GM12878 (cell line): ENCODE results near the gene MZB1. TPM values are rescaled to one million over a fixed set of nuclear protein-coding genes. Genes with fewer than 3 reads are reported as not detected.

Experiments used
- CEBPB ChIP-seq, 2 experiments: fragments of 150-350 bp in 1 of 2; IDR thresholded peaks; 2 replicates each; pipeline ENCODE4 v1.6.1; 2012 to 2014; ENCODE audit warnings: low read depth in 2 of 2, low read length in 2 of 2, borderline replicate concordance in 1 of 2, inconsistent platforms in 1 of 2
- CREB1 ChIP-seq: IDR thresholded peaks from 2 replicates; pipeline ENCODE4 v1.6.1; 2012; ENCODE audit warnings: low read depth, mild to moderate bottlenecking, inconsistent platforms
- E2F8 ChIP-seq: fragments of 450-650 bp; IDR thresholded peaks from 2 replicates; pipeline ENCODE4 v1.6.1; 2018; ENCODE audit warnings: mild to moderate bottlenecking, low read depth, moderate library complexity; ENCODE audit not compliant: partially characterized antibody
- FOS ChIP-seq: IDR thresholded peaks from 3 replicates; pipeline ENCODE4 v1.6.1; 2011; ENCODE audit warnings: borderline replicate concordance; ENCODE audit not compliant: insufficient read length; ENCODE audit errors: extremely low read depth
- HDAC6 ChIP-seq: fragments of 200-600 bp; sonication (generic); IDR thresholded peaks from one replicate; pipeline ENCODE4 v1.8.0; 2017; ENCODE audit warnings: antibody characterized with exemption; ENCODE audit not compliant: unreplicated experiment
- HSF1 ChIP-seq: fragments of 150-350 bp; IDR thresholded peaks from 2 replicates; pipeline ENCODE4 v1.6.1; 2014; ENCODE audit warnings: mild to moderate bottlenecking, low read depth, low read length
- MYB ChIP-seq: fragments of 150-350 bp; IDR thresholded peaks from 2 replicates; pipeline ENCODE4 v1.6.1; 2014; ENCODE audit warnings: mild to moderate bottlenecking, low read depth, low read length, borderline replicate concordance
- MYC ChIP-seq: IDR thresholded peaks from 2 replicates; pipeline ENCODE4 v1.6.1; 2011; ENCODE audit warnings: mild to moderate bottlenecking, low read length, moderate library complexity, inconsistent platforms; ENCODE audit not compliant: insufficient read depth, insufficient replicate concordance, insufficient read length, severe bottlenecking
- NBN ChIP-seq: fragments of 450-650 bp; IDR thresholded peaks from 2 replicates; pipeline ENCODE4 v1.6.1; 2016
- PKNOX1 ChIP-seq: fragments of 450-650 bp; IDR thresholded peaks from 2 replicates; pipeline ENCODE4 v1.6.1; 2016; ENCODE audit warnings: mild to moderate bottlenecking
- RBBP5 ChIP-seq: fragments of 200-600 bp; sonication (generic); conservative IDR thresholded peaks from 2 replicates; pipeline ENCODE4 v1.6.1; 2016
- RUNX3 ChIP-seq: IDR thresholded peaks from 2 replicates; pipeline ENCODE4 v1.6.1; 2012; ENCODE audit warnings: low read length, inconsistent platforms
- SIX5 ChIP-seq: IDR thresholded peaks from 2 replicates; pipeline ENCODE4 v1.6.1; 2011; ENCODE audit warnings: mild to moderate bottlenecking, low read depth, low read length, moderate library complexity; ENCODE audit not compliant: severe bottlenecking
- YBX1 ChIP-seq: fragments of 450-650 bp; IDR thresholded peaks from 2 replicates; pipeline ENCODE4 v1.6.1; 2016; ENCODE audit warnings: antibody characterized with exemption
- ZZZ3 ChIP-seq: IDR thresholded peaks from 2 replicates; pipeline ENCODE4 v1.6.1; 2011; ENCODE audit warnings: low read depth; ENCODE audit not compliant: control insufficient read depth, insufficient read length
- polyA plus RNA-seq, 11 experiments: library from polyadenylated mRNA; depleted of rRNA in 4 of 11; unstranded in 6 of 11; stranded (reverse) in 5 of 11; fragments of >200 nt; fragmentation: Nextera tagmentation in 4 of 11; fragmentation: Illumina TruSeq in 1 of 11; extraction: Ambion mirVana in 4 of 11; extraction: Trizol in 1 of 11; gene quantifications; 1 replicate in 1 of 11; 2 replicates in 10 of 11; pipeline versions ENCODE4 v1.2.1 to v1.2.3, GENCODE V29; 2011 to 2016; ENCODE audit warnings: inconsistent platforms in 2 of 11, missing spikeins in 2 of 11, low read depth in 1 of 11
- total RNA-seq, 4 experiments: library from RNA; depleted of rRNA in 3 of 4; stranded (reverse); fragments of >200 nt in 3 of 4; fragmentation: Illumina TruSeq in 1 of 4; extraction: Trizol in 1 of 4; gene quantifications; 2 replicates each; pipeline versions ENCODE4 v1.2.1 to v1.2.3, GENCODE V29; 2013 to 2021
- TF ChIP-seq, protein P1 (sequence below): IDR thresholded peaks from 2 replicates; pipeline ENCODE4 v1.6.1; 2012; ENCODE audit warnings: low read depth, low read length, improper control_type of control experiment
- TF ChIP-seq, protein P2 (sequence below): fragments of 150-350 bp; IDR thresholded peaks from 2 replicates; pipeline ENCODE4 v1.6.1; 2016; ENCODE audit warnings: low read depth, low read length
- TF ChIP-seq, protein P3 (sequence below): fragments of 450-650 bp; conservative IDR thresholded peaks from 2 replicates; pipeline ENCODE4 v1.6.1; 2017; ENCODE audit warnings: mild to moderate bottlenecking, moderate library complexity

Gene MZB1
- total and polyA plus RNA-seq, 10 of the 15 experiments (the other 5 are each of a cell fraction or from before 2014, with no cell fraction given) = 19.3 to 406 (median 188) TPM

DNA sequence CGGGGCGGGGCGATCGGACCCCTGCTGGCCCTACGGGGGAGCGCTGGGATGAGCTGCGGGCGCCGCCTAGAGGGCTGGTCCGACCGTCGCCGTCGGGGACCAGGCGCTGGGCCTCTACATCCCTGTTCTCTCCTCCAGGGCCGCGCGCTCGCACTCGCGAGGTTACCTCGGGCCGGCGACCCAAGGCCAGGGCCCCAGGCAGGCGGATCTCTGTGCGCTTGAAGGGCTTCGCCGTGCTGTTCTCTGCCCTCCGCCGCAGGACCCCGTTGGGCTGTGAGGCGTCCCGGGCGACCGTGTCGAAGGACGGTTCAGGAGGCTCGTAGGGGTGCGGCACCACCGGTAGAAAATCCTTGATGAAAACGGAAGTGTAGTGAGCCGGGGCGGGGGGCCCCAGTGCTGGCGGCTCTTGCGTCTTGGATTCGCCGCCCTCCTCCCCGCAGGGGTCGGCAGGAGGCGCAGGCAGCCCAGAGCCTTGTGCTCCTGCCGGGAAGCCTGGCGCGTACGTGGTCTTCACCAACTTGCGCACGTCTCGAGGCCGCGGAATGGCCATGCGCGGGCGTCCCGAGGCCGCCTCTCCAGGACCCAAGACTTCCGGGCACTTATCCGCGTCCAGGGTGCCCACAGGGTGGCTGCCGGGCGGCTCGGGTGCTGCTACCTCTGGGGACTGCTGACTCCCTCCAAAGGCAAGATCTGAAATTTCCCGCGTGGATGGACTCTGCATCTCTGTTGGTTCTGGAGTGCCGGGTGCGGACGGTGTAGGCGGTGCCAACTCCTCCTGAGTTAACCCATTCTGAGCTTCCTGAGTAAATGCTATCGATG is 3.2 kb upstream of the MZB1 start (continued):
- no peak for TF ChIP-seq PKNOX1
- TF ChIP-seq, protein P1, sequence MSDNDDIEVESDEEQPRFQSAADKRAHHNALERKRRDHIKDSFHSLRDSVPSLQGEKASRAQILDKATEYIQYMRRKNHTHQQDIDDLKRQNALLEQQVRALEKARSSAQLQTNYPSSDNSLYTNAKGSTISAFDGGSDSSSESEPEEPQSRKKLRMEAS = no peak
- no peak for TF ChIP-seq YBX1
- TF ChIP-seq CREB1 = no peak
- TF ChIP-seq HSF1 = no peak
- no peak for TF ChIP-seq MYC
- TF ChIP-seq CEBPB (IDR thresholded peaks at IDR 0.05; ENCODE audit: borderline replicate concordance in 1 of 2, low read depth in 2 of 2, low read length in 2 of 2) = no peak
- TF ChIP-seq HDAC6 = no peak
- no peak for TF ChIP-seq NBN
- TF ChIP-seq, protein P2, sequence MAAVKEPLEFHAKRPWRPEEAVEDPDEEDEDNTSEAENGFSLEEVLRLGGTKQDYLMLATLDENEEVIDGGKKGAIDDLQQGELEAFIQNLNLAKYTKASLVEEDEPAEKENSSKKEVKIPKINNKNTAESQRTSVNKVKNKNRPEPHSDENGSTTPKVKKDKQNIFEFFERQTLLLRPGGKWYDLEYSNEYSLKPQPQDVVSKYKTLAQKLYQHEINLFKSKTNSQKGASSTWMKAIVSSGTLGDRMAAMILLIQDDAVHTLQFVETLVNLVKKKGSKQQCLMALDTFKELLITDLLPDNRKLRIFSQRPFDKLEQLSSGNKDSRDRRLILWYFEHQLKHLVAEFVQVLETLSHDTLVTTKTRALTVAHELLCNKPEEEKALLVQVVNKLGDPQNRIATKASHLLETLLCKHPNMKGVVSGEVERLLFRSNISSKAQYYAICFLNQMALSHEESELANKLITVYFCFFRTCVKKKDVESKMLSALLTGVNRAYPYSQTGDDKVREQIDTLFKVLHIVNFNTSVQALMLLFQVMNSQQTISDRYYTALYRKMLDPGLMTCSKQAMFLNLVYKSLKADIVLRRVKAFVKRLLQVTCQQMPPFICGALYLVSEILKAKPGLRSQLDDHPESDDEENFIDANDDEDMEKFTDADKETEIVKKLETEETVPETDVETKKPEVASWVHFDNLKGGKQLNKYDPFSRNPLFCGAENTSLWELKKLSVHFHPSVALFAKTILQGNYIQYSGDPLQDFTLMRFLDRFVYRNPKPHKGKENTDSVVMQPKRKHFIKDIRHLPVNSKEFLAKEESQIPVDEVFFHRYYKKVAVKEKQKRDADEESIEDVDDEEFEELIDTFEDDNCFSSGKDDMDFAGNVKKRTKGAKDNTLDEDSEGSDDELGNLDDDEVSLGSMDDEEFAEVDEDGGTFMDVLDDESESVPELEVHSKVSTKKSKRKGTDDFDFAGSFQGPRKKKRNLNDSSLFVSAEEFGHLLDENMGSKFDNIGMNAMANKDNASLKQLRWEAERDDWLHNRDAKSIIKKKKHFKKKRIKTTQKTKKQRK = no peak
- no peak for TF ChIP-seq MYB
- no peak for TF ChIP-seq ZZZ3
- no peak for TF ChIP-seq FOS
- TF ChIP-seq, protein P3, sequence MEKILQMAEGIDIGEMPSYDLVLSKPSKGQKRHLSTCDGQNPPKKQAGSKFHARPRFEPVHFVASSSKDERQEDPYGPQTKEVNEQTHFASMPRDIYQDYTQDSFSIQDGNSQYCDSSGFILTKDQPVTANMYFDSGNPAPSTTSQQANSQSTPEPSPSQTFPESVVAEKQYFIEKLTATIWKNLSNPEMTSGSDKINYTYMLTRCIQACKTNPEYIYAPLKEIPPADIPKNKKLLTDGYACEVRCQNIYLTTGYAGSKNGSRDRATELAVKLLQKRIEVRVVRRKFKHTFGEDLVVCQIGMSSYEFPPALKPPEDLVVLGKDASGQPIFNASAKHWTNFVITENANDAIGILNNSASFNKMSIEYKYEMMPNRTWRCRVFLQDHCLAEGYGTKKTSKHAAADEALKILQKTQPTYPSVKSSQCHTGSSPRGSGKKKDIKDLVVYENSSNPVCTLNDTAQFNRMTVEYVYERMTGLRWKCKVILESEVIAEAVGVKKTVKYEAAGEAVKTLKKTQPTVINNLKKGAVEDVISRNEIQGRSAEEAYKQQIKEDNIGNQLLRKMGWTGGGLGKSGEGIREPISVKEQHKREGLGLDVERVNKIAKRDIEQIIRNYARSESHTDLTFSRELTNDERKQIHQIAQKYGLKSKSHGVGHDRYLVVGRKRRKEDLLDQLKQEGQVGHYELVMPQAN = peak; percentile 97
- TF ChIP-seq E2F8 = no peak
- TF ChIP-seq SIX5 = no peak
- TF ChIP-seq RBBP5 = no peak
- no peak for TF ChIP-seq RUNX3
